GM18502 (cell line): ENCODE results near the gene ANKRD22.

Source experiments
- ATAC-seq: cut with Tn5 transposase; IDR thresholded peaks from one replicate; pipeline ENCODE4 v1.9.1; 2021; ENCODE audit warnings: mild to moderate bottlenecking; ENCODE audit not compliant: unreplicated experiment, poor library complexity

The ANKRD22 gene

DNA sequence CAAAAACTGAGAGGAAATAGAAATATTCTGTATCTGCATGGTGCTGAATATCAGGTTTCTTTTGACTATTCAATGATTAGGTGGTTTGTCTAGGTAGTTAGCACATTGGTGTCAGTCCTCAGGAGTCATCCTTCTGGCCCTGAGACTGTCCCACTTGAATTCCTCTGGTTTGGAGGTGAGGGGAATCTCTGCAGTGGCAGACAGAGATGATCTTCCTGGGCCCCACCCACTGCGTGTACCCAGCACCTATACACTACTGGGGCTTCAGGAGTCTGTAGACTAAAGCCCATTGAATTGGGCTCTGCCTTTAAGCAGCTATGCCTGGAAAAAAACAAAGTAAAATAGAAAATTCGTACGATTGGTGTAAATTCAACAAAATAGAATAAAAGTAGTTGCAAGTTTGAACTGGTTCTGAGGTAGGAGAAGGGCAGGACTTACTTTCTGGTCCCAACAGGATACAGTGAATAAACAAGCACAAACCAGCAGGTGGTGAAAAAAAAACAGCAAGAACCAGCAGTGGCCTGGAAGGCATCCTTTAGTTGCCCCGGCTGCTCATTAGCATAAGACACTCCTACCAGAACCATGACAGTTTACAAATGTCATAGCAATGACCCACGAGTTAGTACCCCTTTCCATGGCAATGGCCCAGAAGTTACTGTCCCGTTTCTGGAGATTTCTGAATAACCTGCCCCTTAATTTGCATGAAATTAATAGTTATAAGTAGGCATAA lies 47.4 kb downstream of the ANKRD22 start:
- no peak for ATAC-seq

GRCh38 chr10:88803641-88804040 lies 48.0 kb downstream of the ANKRD22 start:
- no peak for ATAC-seq

- no peak for ATAC-seq
Measured at GRCh38 chr10:88802523-88803285, 48.9 kb downstream of the ANKRD22 start, which contains the start of gene LIPM. Gene LIPM (plus strand): TSS chr10:88802730. CDS start chr10:88802897, 167 bp downstream.

DNA sequence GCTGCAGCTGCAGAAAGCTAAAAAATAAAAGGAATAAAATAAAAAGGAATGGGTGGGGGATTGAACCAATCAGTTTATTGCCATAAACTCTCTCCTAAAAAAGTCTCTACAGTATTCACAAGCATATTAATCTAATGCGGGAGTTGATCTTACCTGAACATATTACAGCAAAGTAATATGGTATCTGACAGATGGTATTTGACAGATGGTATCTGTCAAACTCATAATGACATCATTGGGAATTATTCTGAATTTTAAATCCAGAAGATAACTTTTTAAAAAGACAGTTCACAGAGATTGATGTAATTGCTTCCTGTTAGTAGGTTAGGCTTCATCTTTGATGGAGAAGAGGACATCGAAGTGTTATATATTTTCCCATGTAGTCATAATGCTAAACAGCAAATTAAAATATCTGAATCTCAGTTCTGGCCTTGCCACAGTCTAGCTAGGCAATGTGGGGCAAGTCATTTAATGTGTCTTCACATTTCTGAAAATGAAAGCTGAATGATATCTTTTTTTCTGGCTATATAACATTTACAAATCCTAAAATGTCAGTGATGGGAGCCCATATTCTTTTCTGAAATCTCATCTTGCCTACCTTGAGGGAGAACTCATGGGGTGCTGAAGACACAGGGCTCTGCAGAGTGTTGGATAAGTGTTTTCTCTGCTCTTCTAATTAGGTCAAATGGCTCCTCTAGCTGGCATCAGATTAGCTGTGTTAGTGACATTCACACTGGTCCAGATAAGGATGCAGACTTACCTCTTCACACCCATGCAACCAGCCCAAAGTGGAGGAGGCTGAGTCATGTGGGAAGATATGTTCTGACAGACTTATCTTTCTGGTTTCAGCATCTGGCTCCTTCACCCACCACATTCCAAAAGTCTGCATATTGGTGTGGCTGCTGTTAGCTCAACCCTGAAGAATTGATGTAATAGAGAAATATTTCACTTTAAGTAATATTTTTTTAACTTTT lies 51.2 kb downstream of the ANKRD22 start:
- ATAC-seq, result no peak

GRCh38 chr10:88794731-88795130 lies 56.9 kb downstream of the ANKRD22 start:
- ATAC-seq, result no peak

GRCh38 chr10:88793712-88794299 lies 57.8 kb downstream of the ANKRD22 start:
- ATAC-seq, result no peak

DNA sequence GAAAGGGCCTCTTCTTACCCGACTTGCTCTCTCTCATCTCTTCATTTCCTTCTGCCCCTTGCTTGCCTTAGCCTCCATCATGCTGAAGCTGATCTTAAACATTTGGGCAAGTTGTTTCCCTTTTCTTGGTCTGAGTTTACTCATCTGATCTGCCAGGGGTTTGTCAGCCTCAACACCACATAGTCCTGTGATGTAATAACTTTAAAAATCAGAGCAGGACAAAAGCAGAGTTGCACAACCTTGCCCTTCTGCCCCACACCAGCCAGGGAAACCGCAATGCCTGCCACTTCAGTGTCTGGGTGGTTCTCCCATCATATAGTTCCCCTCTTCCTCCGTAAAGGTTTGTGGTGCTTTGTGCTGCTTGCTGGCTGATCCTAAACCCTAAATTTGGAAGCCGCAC lies 59.0 kb downstream of the ANKRD22 start:
- ATAC-seq, result no peak

DNA sequence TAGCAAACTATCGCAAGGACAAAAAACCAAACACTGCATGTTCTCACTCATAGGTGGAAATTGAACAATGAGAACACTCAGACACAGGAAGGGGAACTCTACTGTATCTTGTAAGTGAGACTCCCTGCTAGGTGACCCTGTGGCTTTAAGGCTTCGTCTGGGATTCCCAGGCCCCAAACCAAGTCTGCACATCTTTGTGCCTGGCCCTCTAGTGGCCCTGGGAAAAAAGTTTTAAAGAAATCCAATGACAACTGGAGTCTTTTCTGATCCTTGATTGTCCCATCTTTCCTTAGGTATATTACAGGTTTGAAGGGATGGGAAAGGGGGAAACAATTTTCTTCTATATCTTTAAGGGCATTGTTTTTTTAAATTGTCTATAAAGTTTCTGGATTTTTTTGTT lies 59.7 kb downstream of the ANKRD22 start:
- ATAC-seq, result no peak

DNA sequence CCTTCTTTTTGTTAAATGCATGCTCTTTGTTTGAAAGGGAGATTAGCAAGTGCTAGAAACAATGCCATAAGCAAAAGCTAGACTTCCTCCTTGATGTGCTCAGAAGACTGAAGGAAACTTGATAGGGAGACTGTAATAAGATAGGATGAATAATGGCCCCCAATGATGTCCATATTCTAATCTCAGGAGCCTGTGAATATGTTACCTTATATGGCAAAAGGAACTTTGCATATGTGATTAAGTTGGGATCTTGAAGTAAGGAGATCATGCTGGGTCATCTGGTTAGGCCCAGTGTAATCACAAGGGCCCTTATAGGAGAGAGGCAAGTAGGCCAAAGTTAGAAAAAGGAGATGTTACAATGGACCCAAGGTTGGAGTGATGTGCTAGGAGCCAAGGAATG lies 62.7 kb downstream of the ANKRD22 start:
- ATAC-seq, result no peak

- no peak for ATAC-seq
Measured at GRCh38 chr10:88787463-88787862, 64.2 kb downstream of the ANKRD22 start.

- no peak for ATAC-seq
Measured at GRCh38 chr10:88786032-88786770, 65.4 kb downstream of the ANKRD22 start.

GRCh38 chr10:88783724-88784123 lies 67.9 kb downstream of the ANKRD22 start:
- ATAC-seq, result no peak

GRCh38 chr10:88782222-88782621 lies 69.4 kb downstream of the ANKRD22 start:
- no peak for ATAC-seq

DNA sequence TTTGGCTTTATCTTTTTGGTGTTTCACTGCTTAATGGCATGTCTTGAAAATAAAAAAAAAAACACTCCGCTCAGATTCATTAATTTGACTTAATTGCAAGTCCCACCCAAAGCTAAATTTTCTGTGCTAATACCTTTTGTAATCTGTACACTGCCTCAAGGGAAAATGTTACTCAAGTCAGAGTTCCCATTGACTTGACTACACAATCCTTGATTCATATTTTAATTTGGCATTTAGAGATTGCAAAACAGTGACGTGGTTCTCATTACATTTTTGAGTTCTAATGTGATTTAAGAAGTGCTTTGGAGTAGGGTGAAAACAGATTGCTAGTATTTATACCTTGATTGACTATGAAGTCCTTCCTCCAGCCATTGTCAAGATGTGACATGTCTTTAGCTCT lies 70.4 kb downstream of the ANKRD22 start:
- ATAC-seq, result no peak
